ENCODE measurements around the gene ZCCHC9. TPM values are rescaled to one million over a fixed set of nuclear protein-coding genes. Genes with fewer than 3 reads are reported as not detected.
"Not testable (repeated sequence)": the region's sequence is repeated elsewhere in the genome, so short reads cannot be mapped to it uniquely, and the experiment has no call there.

Gene ZCCHC9
- total RNA-seq, 2 experiments from 2014 or later: 41.3 to 43.2 TPM

DNA sequence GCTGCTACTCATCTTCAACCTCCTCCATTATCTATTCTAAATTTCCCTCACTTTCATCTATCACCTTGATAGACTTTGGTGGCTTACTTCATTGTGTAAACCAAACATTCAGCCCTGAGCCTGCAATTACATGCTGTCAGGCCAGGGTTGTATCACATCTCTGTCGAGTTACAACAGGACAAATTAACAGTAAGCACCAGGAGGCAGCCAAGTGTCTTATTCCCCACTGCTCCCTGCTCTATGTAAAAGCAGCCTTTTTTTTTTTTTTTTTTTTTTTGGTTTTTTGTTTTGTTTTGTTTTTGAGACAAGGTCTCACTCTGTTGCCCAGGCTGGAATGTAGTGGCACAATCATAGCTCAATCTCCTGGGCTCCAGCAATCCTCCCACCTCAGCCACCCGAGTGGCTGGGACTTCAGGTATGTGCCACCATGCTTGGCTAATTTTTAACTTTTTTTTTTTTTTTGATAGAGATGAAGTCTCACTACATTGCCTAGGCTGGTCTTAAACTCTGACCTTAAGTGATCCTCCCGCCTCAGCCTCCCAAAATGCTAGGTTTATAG lies 15.2 kb upstream of the ZCCHC9 start:
- Mint-ChIP-seq H3K9me3 (peaks cover 9% of the 10 kb centered on the region), H3K4me3 (no peak overlapping the region), H3K4me1 (peaks cover 42% of the 10 kb centered on the region), H3K27ac (no peak overlapping the region), H3K36me3 (ENCODE audit: low read depth) (peaks cover 23% of the 10 kb centered on the region), H3K27me3 (no peaks in the 10 kb centered on the region)
- DNase-seq: no peak
- POLR2A ChIA-PET: interaction anchor here (2.2 kb wide), 1 partner anchor 15 kb away, joined by 10 read pairs; the partner anchor contains the start of gene ZCCHC9
- CTCF ChIA-PET: interaction anchor here (1.5 to 4.1 kb wide), 2 partner anchors 13 to 15 kb away, joined by 5 to 18 read pairs; partner anchors contain the start of gene ZCCHC9

DNA sequence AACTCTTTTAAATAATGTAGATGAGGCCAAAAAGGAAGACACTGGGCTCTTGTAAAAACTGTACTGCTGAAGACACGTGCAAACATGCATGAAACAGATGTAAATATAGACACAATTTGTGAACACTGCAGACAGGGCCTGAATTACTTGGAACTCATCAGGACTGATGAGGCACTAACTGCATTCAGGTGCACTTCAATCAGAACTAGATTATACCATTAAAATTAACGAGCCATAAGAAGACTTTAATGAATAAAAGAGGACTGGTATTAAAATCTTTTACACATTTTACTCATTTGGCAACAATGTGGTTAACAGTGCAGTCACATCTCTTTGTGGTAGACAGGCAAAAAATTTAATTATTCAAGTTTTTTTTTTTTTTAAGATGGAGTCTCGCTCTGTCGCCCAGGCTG lies 13.4 kb upstream of the ZCCHC9 start:
- POLR2A ChIA-PET: interaction anchor here (2.2 kb wide), 1 partner anchor 13 kb away, joined by 10 read pairs; the partner anchor contains the start of gene ZCCHC9
- peaks cover 21% of the 10 kb centered on the region for H3K9me3 Mint-ChIP-seq
- no peak overlapping the region for H3K4me3 Mint-ChIP-seq
- no peak overlapping the region for H3K27ac Mint-ChIP-seq
- DNase-seq: no peak
- peaks cover 36% of the 10 kb centered on the region for H3K36me3 Mint-ChIP-seq (ENCODE audit: low read depth)
- no peaks in the 10 kb centered on the region for H3K27me3 Mint-ChIP-seq
- peaks cover 54% of the 10 kb centered on the region for H3K4me1 Mint-ChIP-seq
- CTCF ChIA-PET: interaction anchor here (1.5 to 4.1 kb wide), 2 partner anchors 11 to 13 kb away, joined by 5 to 18 read pairs; partner anchors contain the start of gene ZCCHC9

DNA sequence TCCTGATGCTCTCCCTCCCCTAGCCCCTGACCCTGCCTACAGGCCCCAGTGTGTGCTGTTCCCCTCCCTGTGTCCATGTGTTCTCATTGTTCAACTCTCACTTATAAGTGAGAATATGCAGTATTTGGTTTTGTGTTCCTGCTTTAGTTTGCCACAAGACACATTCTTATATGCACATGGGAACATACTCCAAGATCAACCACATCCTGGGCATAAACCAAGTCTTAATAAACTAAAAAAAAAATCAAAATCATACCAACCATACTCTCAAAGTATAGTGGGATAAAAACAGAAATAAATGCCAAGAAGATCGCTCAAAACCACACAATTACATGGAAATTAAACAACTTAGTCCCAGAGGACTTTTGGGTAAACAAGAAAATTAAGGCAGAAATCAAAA lies 11.2 kb upstream of the ZCCHC9 start:
- peaks cover 52% of the 10 kb centered on the region for H3K36me3 Mint-ChIP-seq (ENCODE audit: low read depth)
- peaks cover 58% of the 10 kb centered on the region for H3K4me1 Mint-ChIP-seq
- CTCF ChIA-PET: interaction anchor here (2.9 kb wide), 1 partner anchor 10 kb away, joined by 16 read pairs; the partner anchor contains the start of gene ZCCHC9

DNA sequence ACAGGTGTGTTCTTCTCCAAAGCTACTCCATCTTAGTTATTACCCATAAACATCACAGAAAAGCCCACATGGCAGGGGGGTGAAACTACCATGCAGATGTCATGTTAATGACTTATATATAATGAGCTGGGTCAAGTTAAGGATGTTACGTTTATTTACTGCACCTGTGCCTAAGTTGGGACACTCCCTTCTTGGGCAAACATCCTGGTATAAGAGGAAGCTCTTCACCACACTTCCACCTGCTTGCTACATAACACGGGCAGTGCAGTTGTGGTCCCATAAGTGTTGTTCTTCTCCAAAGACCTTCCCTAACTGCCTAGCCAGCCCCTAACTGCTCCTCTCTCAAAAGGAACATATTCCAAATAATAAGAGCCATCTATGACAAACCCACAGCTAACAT lies 9.3 kb upstream of the ZCCHC9 start:
- Mint-ChIP-seq H3K9me3 (peaks cover 31% of the 10 kb centered on the region), H3K36me3 (ENCODE audit: low read depth) (peaks cover 52% of the 10 kb centered on the region), H3K27ac (no peak overlapping the region), H3K27me3 (no peaks in the 10 kb centered on the region), H3K4me3 (no peak overlapping the region), H3K4me1 (peaks cover 43% of the 10 kb centered on the region)
- DNase-seq: no peak
- ChIA-PET POLR2A (interaction anchor here (1.0 kb wide), 1 partner anchor 9 kb away, joined by 3 read pairs; no protein-coding TSS in a partner anchor), CTCF (interaction anchor here (2.9 kb wide), 1 partner anchor 8 kb away, joined by 16 read pairs; the partner anchor contains the start of gene ZCCHC9)

More for the DNA sequence above, 11.2 kb upstream of the ZCCHC9 start:
- POLR2A ChIA-PET: no interaction called here
- Mint-ChIP-seq H3K27ac (no peak overlapping the region), H3K9me3 (peaks cover 31% of the 10 kb centered on the region), H3K4me3 (no peak overlapping the region), H3K27me3 (no peaks in the 10 kb centered on the region)
- DNase-seq: no peak

DNA sequence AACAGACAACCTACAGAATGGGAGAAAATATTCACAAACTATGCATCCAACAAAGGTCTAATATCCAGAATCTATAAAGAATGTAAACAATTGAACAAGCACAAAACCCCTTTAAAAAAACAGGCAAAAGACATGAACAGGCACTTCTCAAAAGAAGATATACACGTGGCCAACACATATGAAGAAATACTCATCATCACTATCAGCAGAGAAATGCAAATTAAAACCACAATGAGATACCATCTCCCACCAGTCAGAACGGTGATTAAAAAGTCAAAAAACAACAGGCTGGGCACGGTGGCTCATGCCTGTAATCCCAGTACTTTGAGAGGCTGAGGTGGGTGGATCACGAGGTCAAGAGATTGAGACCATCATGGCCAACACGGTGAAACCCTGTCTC lies 7.4 kb upstream of the ZCCHC9 start:
- H3K27ac Mint-ChIP-seq, H3K27me3 Mint-ChIP-seq, CTCF ChIA-PET, POLR2A ChIA-PET, DNase-seq, H3K4me3 Mint-ChIP-seq: not testable (repeated sequence)
- Mint-ChIP-seq H3K4me1 (peaks cover 50% of the 10 kb centered on the region), H3K9me3 (peaks cover 31% of the 10 kb centered on the region), H3K36me3 (ENCODE audit: low read depth) (peaks cover 50% of the 10 kb centered on the region)

DNA sequence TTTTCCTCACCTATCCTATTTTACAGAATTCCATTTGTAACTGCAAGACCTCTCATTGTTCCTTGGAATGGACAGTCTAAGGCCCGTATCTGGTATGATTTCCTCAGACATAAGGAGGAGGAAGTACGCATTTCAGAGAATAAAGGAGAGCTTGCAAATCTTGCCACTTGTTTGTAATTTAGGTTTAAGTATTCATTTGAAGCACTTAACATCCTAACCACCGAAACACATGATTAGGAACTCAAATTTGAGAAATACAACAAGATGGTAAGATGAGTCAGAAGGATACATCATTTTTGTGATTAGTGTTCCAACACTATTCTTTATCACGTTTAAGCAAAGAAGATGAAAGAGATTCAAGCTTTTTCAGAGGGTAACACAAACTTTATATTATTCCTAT lies 3.9 kb upstream of the ZCCHC9 start:
- no peak overlapping the region for H3K4me3 Mint-ChIP-seq
- peaks cover 19% of the 10 kb centered on the region for H3K36me3 Mint-ChIP-seq (ENCODE audit: low read depth)
- peaks cover 50% of the 10 kb centered on the region for H3K4me1 Mint-ChIP-seq
- CTCF ChIA-PET: no interaction called here
- H3K27me3 Mint-ChIP-seq: no peaks in the 10 kb centered on the region
- no peak overlapping the region for H3K27ac Mint-ChIP-seq
- no peak for DNase-seq
- POLR2A ChIA-PET: no interaction called here
- peaks cover 11% of the 10 kb centered on the region for H3K9me3 Mint-ChIP-seq

DNA sequence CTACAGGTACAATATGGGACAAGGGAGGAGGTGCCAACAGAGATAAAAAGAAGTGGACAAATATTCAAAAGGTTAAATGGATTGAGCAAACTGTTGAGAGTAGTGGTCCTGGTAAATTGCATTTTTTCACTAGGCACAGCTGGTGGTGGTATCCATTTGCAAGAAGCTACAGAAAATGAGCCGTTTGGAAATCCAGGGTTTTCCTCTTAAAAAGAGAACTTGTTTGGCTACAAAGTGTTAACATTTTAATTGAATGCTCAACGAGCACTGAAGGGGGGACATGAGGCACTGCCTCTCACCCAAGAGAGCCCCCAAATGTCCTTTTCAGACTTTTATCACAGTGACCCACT lies 491 bp upstream of the ZCCHC9 start:
- H3K9me3 Mint-ChIP-seq: no peaks in the 10 kb centered on the region
- CTCF ChIA-PET: interaction anchor here (2.0 to 3.3 kb wide), 2 partner anchors 10 to 14 kb away, joined by 5 to 16 read pairs; no protein-coding TSS in a partner anchor
- peaks cover 15% of the 10 kb centered on the region for H3K36me3 Mint-ChIP-seq (ENCODE audit: low read depth)
- peak overlapping the region; percentile 88 for H3K27ac Mint-ChIP-seq
- DNase-seq: no peak
- POLR2A ChIA-PET: interaction anchor here (0.6 to 2.1 kb wide), 9 partner anchors 9 to 977 kb away, joined by 3 to 10 read pairs (median 4); partner anchors contain the start of genes DHFR, MSH3, RPS23 and SSBP2
- no peaks in the 10 kb centered on the region for H3K27me3 Mint-ChIP-seq
- H3K4me3 Mint-ChIP-seq: peak overlapping the region; percentile 86
- H3K4me1 Mint-ChIP-seq: peaks cover 59% of the 10 kb centered on the region

DNA sequence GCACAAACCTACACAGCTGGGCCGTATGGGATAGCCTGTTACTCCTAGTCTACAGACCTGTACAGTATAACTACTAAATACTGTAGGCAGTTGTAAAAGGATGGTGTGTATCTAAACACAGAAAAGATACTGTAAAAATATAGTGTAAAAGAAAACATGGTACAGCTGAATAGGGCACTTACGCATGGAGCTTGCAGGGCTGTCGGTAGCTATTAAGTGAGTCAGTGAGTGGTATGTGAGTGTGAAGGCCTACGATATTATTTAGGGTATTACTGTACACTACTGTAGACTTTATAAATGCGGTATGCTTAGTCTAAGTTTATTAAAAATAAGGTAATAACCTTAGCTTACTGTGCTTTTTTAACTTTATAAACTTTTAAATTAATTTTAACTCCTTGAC lies 1.2 kb downstream of the ZCCHC9 start:
- Mint-ChIP-seq H3K4me1 (peaks cover 52% of the 10 kb centered on the region), H3K27ac (no peak overlapping the region), H3K36me3 (ENCODE audit: low read depth) (peaks cover 15% of the 10 kb centered on the region), H3K9me3 (no peaks in the 10 kb centered on the region), H3K27me3 (no peaks in the 10 kb centered on the region), H3K4me3 (peak overlapping the region; percentile 86)
- ChIA-PET POLR2A (interaction anchor here (0.7 to 2.9 kb wide), 7 partner anchors 8 to 975 kb away, joined by 3 to 23 read pairs (median 4); partner anchors contain the start of gene RPS23), CTCF (interaction anchor here (1.0 to 2.0 kb wide), 5 partner anchors 7 to 647 kb away, joined by 3 to 5 read pairs (median 3); no protein-coding TSS in a partner anchor)
- DNase-seq: no peak

DNA sequence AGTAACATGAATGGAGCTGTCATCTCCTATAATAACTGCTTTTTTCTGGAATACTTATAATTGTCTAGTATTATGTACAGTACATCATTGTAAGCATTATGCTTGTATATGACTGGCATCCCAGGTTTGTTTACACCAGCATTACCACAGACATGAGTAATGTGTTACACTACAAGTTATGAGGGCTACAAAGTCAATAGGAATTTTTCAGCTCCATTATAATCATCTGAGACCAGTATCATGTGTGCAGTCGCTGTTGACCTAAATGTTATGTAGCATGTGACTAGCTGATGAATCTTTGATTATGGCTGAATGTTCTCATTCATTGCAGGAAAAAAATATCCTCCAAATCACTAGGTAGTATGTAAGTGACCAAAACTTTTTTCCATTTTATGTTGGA lies 2.2 kb downstream of the ZCCHC9 start:
- CTCF ChIA-PET: interaction anchor here (1.5 kb wide), 1 partner anchor 109 kb away, joined by 4 read pairs; no protein-coding TSS in a partner anchor
- Mint-ChIP-seq H3K36me3 (ENCODE audit: low read depth) (peaks cover 15% of the 10 kb centered on the region), H3K4me1 (peaks cover 45% of the 10 kb centered on the region), H3K27me3 (no peaks in the 10 kb centered on the region), H3K9me3 (no peaks in the 10 kb centered on the region), H3K27ac (no peak overlapping the region), H3K4me3 (peak overlapping the region; percentile 31)
- POLR2A ChIA-PET: interaction anchor here (0.8 to 2.9 kb wide), 4 partner anchors 10 to 974 kb away, joined by 3 to 23 read pairs (median 6); partner anchors contain the start of genes RPS23 and ZFYVE16
- no peak for DNase-seq

DNA sequence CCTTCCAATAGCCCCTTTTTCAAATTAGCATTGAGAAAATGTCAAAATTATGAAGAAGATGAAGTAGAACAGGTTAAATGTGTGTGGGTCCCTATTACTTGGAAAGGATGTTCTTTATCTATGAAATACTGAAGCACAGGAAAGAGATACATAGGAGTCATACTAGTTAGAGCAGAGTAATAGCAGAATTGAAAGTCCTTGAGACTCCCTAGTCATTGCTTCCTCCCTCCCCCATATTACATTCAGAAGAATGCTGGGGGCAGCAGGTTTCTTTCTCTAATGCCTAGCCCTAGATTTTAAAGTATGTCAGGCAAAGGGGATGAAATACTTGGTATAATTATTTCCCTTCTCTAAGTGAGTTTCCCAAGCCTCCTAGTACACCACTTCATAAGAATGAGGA lies 4.4 kb downstream of the ZCCHC9 start:
- no peak overlapping the region for H3K27ac Mint-ChIP-seq
- ChIA-PET POLR2A (no interaction called here), CTCF (no interaction called here)
- peaks cover 27% of the 10 kb centered on the region for H3K4me1 Mint-ChIP-seq
- peaks cover 31% of the 10 kb centered on the region for H3K36me3 Mint-ChIP-seq (ENCODE audit: low read depth)
- no peak for DNase-seq
- no peaks in the 10 kb centered on the region for H3K27me3 Mint-ChIP-seq
- H3K9me3 Mint-ChIP-seq: no peaks in the 10 kb centered on the region
- H3K4me3 Mint-ChIP-seq: no peak overlapping the region

DNA sequence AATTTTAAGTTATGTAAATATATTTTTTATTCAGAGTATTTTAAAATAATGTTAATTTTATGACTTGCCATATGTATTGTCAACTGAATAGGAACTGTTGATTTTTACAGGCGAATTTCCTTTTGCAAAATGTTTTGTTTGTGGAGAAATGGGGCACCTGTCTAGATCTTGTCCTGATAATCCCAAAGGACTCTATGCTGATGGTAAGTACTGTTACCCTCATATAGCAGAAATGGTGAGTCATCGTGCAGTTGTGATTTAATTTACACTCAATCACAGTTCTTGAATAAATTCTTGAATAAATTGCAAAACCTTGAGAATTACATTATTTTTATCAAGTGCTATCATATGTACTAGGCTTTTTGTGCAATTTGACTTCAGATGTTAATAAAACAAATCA lies 7.4 kb downstream of the ZCCHC9 start:
- Mint-ChIP-seq H3K27me3 (no peaks in the 10 kb centered on the region), H3K36me3 (ENCODE audit: low read depth) (peaks cover 52% of the 10 kb centered on the region), H3K9me3 (no peaks in the 10 kb centered on the region), H3K4me3 (no peak overlapping the region), H3K4me1 (peaks cover 14% of the 10 kb centered on the region), H3K27ac (no peak overlapping the region)
- ChIA-PET CTCF (interaction anchor here (1.2 kb wide), 1 partner anchor 9 kb away, joined by 7 read pairs; no protein-coding TSS in a partner anchor), POLR2A (interaction anchor here (0.6 kb wide), 1 partner anchor 9 kb away, joined by 3 read pairs; no protein-coding TSS in a partner anchor)
- no peak for DNase-seq

DNA sequence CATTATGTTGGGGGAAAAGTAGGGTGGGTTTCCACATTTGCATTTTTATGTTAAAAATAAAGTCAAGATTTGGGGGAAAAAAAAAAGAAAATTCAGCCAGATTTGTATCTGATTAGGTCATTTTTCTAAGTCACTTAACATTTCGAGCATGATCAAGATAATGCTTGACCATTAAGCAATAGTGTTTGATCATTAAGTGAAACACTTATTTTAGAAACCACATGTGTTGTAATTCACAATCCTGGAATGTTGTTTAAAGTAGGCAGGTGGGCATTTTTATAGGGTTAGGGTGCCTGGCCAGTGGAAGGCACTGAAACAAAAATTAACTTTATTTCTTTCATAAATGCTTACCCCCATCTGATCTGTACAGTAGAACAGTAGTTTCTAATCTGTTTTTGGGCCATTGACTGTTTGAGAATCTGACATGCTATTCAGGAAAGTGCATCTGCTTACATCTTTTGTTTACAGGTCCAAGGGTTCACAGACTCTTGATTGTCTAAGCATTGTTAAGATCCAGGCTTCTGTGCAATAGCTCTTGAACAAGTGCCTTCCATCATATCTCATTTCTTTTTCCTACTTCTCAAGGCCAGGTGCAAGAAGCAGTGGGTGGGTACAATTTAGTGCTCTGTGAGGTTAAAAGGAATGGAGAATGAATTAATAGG lies 9.1 kb downstream of the ZCCHC9 start:
- Mint-ChIP-seq H3K27me3 (no peaks in the 10 kb centered on the region), H3K36me3 (ENCODE audit: low read depth) (peaks cover 53% of the 10 kb centered on the region), H3K4me3 (no peak overlapping the region), H3K27ac (no peak overlapping the region), H3K4me1 (peaks cover 3% of the 10 kb centered on the region), H3K9me3 (no peaks in the 10 kb centered on the region)
- DNase-seq: no peak
- ChIA-PET POLR2A (interaction anchor here (1.2 kb wide), 1 partner anchor 9 kb away, joined by 6 read pairs; the partner anchor contains the start of gene ZCCHC9), CTCF (interaction anchor here (0.9 kb wide), 1 partner anchor 9 kb away, joined by 3 read pairs; the partner anchor contains the start of gene ZCCHC9)

DNA sequence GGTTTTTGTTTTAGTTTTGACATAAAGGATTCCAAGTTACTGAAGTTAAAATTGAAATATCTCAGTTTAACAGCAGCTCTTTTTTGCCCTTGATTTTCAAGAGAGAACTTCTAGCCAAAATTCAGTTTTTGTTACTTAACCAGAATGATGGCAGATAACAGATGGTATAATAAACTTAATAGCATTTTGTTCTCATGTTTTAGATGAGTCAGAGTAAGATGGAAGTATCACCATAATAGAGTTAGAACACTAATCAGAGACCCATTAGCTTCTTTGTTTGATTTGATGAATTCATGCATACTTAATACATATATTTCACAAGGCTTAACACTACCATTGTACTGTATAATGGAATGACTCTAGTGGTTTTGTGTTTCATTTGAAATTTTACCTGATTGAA lies 11.9 kb downstream of the ZCCHC9 start:
- no peak for DNase-seq
- Mint-ChIP-seq H3K27me3 (no peaks in the 10 kb centered on the region), H3K27ac (no peak overlapping the region), H3K4me3 (no peak overlapping the region), H3K4me1 (no peaks in the 10 kb centered on the region), H3K9me3 (no peaks in the 10 kb centered on the region), H3K36me3 (ENCODE audit: low read depth) (peaks cover 52% of the 10 kb centered on the region)
- POLR2A ChIA-PET: interaction anchor here (4.0 kb wide), 1 partner anchor 11 kb away, joined by 23 read pairs; the partner anchor contains the start of gene ZCCHC9
- CTCF ChIA-PET: no interaction called here

Measured in activated CD4-positive, alpha-beta memory T cell treated with anti-CD3 and anti-CD28 coated beads, Interleukin-2, amount 10 ng/mL, durations not matched to agents 7 days and 5 days (primary cell).